ENCODE results near the gene HES6.

Gene HES6

GRCh38 chr2:238226698-238227586 is 12.9 kb downstream of the HES6 start:
- TF ChIP-seq POLR2A (IDR thresholded peaks at IDR 0.05; ENCODE audit: low read length) (no peak), GATA1 (IDR thresholded peaks at IDR 0.05; ENCODE audit: low read depth, low read length) (no peak)
- DNase-seq: no peak

DNA sequence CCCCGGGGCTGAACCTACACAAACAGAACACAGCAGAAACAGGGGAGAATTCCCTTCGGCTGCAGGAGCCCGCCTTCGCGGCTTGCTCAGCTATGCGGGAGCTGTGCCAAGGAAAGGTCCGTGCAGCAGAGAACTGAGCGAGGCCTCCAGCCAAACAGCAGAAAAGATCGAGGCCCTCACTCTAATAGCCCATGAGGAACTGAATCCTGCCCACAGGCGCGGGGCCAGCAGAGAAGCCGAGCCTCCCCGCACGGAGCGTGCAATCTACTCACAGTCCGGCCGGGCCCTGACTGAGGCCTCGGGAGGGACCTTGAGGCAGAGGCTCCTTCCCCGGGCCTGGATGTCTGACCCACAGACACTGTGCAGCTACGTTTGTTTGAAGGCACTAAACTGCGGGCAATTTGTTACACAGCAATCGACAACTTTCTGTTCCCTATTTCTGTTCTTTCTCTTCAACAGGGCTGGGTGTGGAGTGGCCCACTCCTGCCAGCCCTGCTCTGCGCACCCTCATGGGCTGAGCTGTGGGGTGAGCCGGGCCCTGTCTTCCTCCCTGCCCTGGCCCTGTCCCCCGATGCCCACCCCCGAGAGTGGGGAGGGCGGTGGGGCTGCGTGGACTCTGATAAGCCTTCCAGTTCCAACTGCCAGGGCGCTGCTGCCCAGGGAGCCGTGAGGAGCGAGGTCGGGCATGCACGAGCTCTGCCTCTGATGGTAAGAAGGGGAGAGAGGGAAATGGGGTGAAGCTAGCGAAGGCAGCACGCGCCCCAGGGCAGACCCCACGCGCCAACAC is 13.7 kb downstream of the HES6 start:
- DNase-seq: no peak
- no peak for TF ChIP-seq POLR2A (IDR thresholded peaks at IDR 0.05; ENCODE audit: low read length)
- no peak for TF ChIP-seq GATA1 (IDR thresholded peaks at IDR 0.05; ENCODE audit: low read depth, low read length)

GRCh38 chr2:238225121-238225520 is 14.7 kb downstream of the HES6 start:
- DNase-seq: no peak
- TF ChIP-seq POLR2A (IDR thresholded peaks at IDR 0.05; ENCODE audit: low read length): no peak
- TF ChIP-seq GATA1 (IDR thresholded peaks at IDR 0.05; ENCODE audit: low read depth, low read length): no peak

GRCh38 chr2:238224356-238225035 is 15.3 kb downstream of the HES6 start:
- TF ChIP-seq GATA1 (IDR thresholded peaks at IDR 0.05; ENCODE audit: low read depth, low read length) (no peak), POLR2A (IDR thresholded peaks at IDR 0.05; ENCODE audit: low read length) (no peak)
- no peak for DNase-seq

- no peak for TF ChIP-seq GATA1 (IDR thresholded peaks at IDR 0.05; ENCODE audit: low read depth, low read length)
- TF ChIP-seq POLR2A (IDR thresholded peaks at IDR 0.05; ENCODE audit: low read length): no peak
- no peak for DNase-seq
Observed at GRCh38 chr2:238220892-238221521, 18.8 kb downstream of the HES6 start.

DNA sequence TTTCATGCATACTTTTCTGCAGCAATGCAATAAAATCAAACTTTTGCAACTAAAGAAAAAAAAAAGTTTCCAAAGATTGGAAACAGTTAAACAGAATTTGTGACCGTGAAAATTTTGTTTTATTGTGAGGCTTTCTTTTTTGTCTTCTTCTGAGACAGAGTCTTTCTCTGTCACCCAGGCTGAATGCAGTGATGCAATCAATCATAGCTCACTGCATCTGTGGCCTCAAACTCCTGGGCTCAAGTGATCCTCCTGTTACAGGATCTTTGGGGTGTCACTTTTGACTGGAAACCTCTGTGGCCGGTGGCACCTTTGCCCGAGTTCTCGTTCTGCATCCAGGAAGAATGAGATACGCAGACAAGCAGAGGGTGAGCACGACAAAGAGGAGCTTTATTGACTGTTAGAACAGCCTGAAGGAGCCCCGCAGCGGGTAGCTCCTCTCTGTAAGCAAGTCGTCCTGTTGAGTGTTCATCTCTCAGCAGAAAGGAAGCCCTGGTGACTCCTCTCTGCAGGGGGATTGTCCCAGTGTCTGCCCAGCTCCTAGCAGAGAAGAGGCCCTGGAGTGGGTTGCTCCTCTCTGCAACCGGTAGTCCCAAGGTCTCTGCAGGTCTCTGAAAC is 19.5 kb downstream of the HES6 start:
- peak in 1 of 2 experiments; percentile 16 for DNase-seq
- TF ChIP-seq GATA1 (IDR thresholded peaks at IDR 0.05; ENCODE audit: low read depth, low read length) (no peak), POLR2A (IDR thresholded peaks at IDR 0.05; ENCODE audit: low read length) (no peak)

- TF ChIP-seq GATA1 (IDR thresholded peaks at IDR 0.05; ENCODE audit: low read depth, low read length) (no peak), POLR2A (IDR thresholded peaks at IDR 0.05; ENCODE audit: low read length) (no peak)
- no peak for DNase-seq
Observed at GRCh38 chr2:238216651-238217184, 23.1 kb downstream of the HES6 start.

DNA sequence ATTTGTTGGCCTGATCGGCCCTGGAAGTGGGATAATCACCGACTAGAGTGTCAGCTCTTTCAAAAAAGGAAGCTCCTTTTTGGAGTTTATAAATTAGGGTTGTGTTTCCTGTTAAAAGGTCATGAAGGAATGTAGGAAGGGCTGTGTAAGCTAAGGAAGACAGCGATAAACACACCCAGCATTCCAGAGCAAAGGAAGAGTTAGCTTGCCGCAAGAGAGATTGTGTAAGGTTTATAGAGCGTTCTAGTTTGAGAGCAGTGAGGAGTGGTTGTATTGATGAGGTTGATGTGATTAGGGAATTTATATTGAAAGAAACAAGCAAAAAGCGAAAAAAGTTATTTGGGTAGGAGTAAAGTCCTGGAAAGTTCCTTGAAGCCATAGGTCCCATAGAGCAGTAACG is 32.8 kb downstream of the HES6 start:
- DNase-seq: no peak

GRCh38 chr2:238203973-238204683 is 35.7 kb downstream of the HES6 start:
- TF ChIP-seq POLR2A (IDR thresholded peaks at IDR 0.05; ENCODE audit: low read length): peak; percentile 50
- no peak for TF ChIP-seq GATA1 (IDR thresholded peaks at IDR 0.05; ENCODE audit: low read depth, low read length)
- peak; percentile 51 to 62 for DNase-seq

More for the DNA sequence above, 32.8 kb downstream of the HES6 start:
- TF ChIP-seq POLR2A (IDR thresholded peaks at IDR 0.05; ENCODE audit: low read length): no peak
- TF ChIP-seq GATA1 (IDR thresholded peaks at IDR 0.05; ENCODE audit: low read depth, low read length): no peak

GRCh38 chr2:238203094-238203972 is 36.5 kb downstream of the HES6 start, which contains the start of gene ILKAP:
ILKAP (minus strand) TSS chr2:238203695; CDS start chr2:238203553, 142 bp downstream.
- peak; percentile 79 for TF ChIP-seq POLR2A (IDR thresholded peaks at IDR 0.05; ENCODE audit: low read length)
- TF ChIP-seq GATA1 (IDR thresholded peaks at IDR 0.05; ENCODE audit: low read depth, low read length): no peak
- peak; percentile 92 to 96 for DNase-seq
